G401 (cell line): ENCODE results near the gene PROM1. TPM values are rescaled to one million over a fixed set of nuclear protein-coding genes. Genes with fewer than 3 reads are reported as not detected.

ENCODE experiments used
- DNase-seq: peaks from one replicate; pipeline ENCODE4 v3.0.0-alpha.2; 2015; ENCODE audit warnings: low spot score
- in situ Hi-C: cut with HindIII; loops from 2 replicates; pipeline ENCODE4 v1.10.0; 2016; ENCODE audit warnings: low sequenced_read_pairs, mixed read lengths
- total RNA-seq: library from RNA; depleted of rRNA; stranded (reverse); fragments of >200 nt; shearing (Covaris generic); gene quantifications from 2 replicates; pipeline ENCODE4 v1.2.3, GENCODE V29; 2014

PROM1 gene
- total RNA-seq, 1 experiment from 2014 or later = 0.37 TPM

- DNase-seq = no peak
- in situ Hi-C loops = no loop called here
These were observed 11.7 kb downstream of the PROM1 start for GRCh38 chr4:16072168-16072567.

GRCh38 chr4:16070203-16070602 lies 13.6 kb downstream of the PROM1 start:
- in situ Hi-C loops = no loop called here
- no peak for DNase-seq

GRCh38 chr4:16067515-16067914 lies 16.3 kb downstream of the PROM1 start:
- no peak for DNase-seq
- in situ Hi-C loops = no loop called here

GRCh38 chr4:16066586-16067128 lies 17.2 kb downstream of the PROM1 start:
- in situ Hi-C loops = no loop called here
- DNase-seq = no peak

- DNase-seq = no peak
- in situ Hi-C loops = no loop called here
These were observed 18.8 kb downstream of the PROM1 start for GRCh38 chr4:16065066-16065465.

GRCh38 chr4:16062601-16063000 lies 21.2 kb downstream of the PROM1 start:
- DNase-seq = no peak
- in situ Hi-C loops = no loop called here

- in situ Hi-C loops = no loop called here
- DNase-seq = peak; percentile 69
These were observed 27.0 kb downstream of the PROM1 start for GRCh38 chr4:16056681-16057385.

GRCh38 chr4:16055873-16056272 lies 27.9 kb downstream of the PROM1 start:
- in situ Hi-C loops = no loop called here
- peak; percentile 25 for DNase-seq

- no peak for DNase-seq
- in situ Hi-C loops = no loop called here
These were observed 28.4 kb downstream of the PROM1 start for GRCh38 chr4:16055471-16055870.

GRCh38 chr4:16052939-16053338 lies 30.9 kb downstream of the PROM1 start:
- no peak for DNase-seq
- in situ Hi-C loops = no loop called here

GRCh38 chr4:16051980-16052379 lies 31.8 kb downstream of the PROM1 start:
- DNase-seq = no peak
- in situ Hi-C loops = no loop called here

GRCh38 chr4:16051132-16051531 lies 32.7 kb downstream of the PROM1 start:
- in situ Hi-C loops = no loop called here

GRCh38 chr4:16050669-16051068 lies 33.2 kb downstream of the PROM1 start:
- DNase-seq = no peak
- in situ Hi-C loops = no loop called here

More at GRCh38 chr4:16051132-16051531, 32.7 kb downstream of the PROM1 start:
- DNase-seq = no peak

- in situ Hi-C loops = no loop called here
- no peak for DNase-seq
These were observed 35.0 kb downstream of the PROM1 start for GRCh38 chr4:16048619-16049419.

GRCh38 chr4:16045687-16046086 lies 38.1 kb downstream of the PROM1 start:
- no peak for DNase-seq
- in situ Hi-C loops = no loop called here

GRCh38 chr4:16043642-16044498 lies 40.0 kb downstream of the PROM1 start:
- in situ Hi-C loops = no loop called here
- no peak for DNase-seq

GRCh38 chr4:16039139-16039538 lies 44.7 kb downstream of the PROM1 start:
- DNase-seq = no peak
- in situ Hi-C loops = no loop called here

- DNase-seq = no peak
- in situ Hi-C loops = no loop called here
These were observed 45.9 kb downstream of the PROM1 start for GRCh38 chr4:16037901-16038300.

GRCh38 chr4:16035843-16036242 lies 48.0 kb downstream of the PROM1 start:
- in situ Hi-C loops = no loop called here
- DNase-seq = no peak
